ENCODE data around the gene TES. TPM values are rescaled to one million over a fixed set of nuclear protein-coding genes. Genes with fewer than 3 reads are reported as not detected.

The TES gene
- total RNA-seq, 1 experiment from 2014 or later, result 120 TPM

- Histone ChIP-seq H2AFZ (ENCODE audit: low read length) (no peak overlapping the region), H3K9me3 (ENCODE audit: low read length) (no peaks in the 10 kb centered on the region), H3K4me3 (ENCODE audit: low read length) (no peak overlapping the region), H4K20me1 (ENCODE audit: low read length) (no peaks in the 10 kb centered on the region), H3F3A (ENCODE audit: low read length, unreplicated experiment) (no peaks in the 10 kb centered on the region), H3K9me2 (replicated peaks; ENCODE audit: low read length) (no peaks in the 10 kb centered on the region), H3K4me2 (ENCODE audit: low read length) (no peak overlapping the region), H3K79me2 (ENCODE audit: low read length) (no peaks in the 10 kb centered on the region), H3K27ac (ENCODE audit: low read length) (no peak overlapping the region), H3K27me3 (ENCODE audit: low read length) (no peaks in the 10 kb centered on the region), H3K4me1 (ENCODE audit: insufficient read depth, low read length) (no peaks in the 10 kb centered on the region), H3K36me3 (ENCODE audit: low read depth, low read length) (no peaks in the 10 kb centered on the region; the same call in 1 of the 2 replicates), H3K9ac (ENCODE audit: low read length) (no peak overlapping the region)
- no TSS peak for BruUV-seq (replicated peaks)
- DNase-seq (no peak), ATAC-seq (no peak)
- CTCF ChIA-PET, result no interaction called here
- no peak for TF ChIP-seq EZH2phosphoT487 (IDR thresholded peaks at IDR 0.05; ENCODE audit: borderline replicate concordance, low read length)
- TF ChIP-seq CTCF (conservative IDR thresholded peaks at IDR 0.05; ENCODE audit: low read depth, low read length), result no peak
- no peak for TF ChIP-seq EZH2 (IDR thresholded peaks at IDR 0.05; ENCODE audit: low read length, unreplicated experiment)
- intact Hi-C loops (cut with micrococcal nuclease), result no loop called here
- POLR2A ChIA-PET (ENCODE audit: unreplicated experiment), result no interaction called here
Measured at GRCh38 chr7:116187400-116187799, 22.9 kb upstream of the TES start.

- BruUV-seq (replicated peaks), result no TSS peak
- no peaks in the 10 kb centered on the region for H3K9me3 ChIP-seq (ENCODE audit: low read length)
- no peaks in the 10 kb centered on the region for H3K9me2 ChIP-seq (replicated peaks; ENCODE audit: low read length)
- DNase-seq (no peak), ATAC-seq (no peak)
- no peak overlapping the region for H3K4me2 ChIP-seq (ENCODE audit: low read length)
- POLR2A ChIA-PET (ENCODE audit: unreplicated experiment), result no interaction called here
- intact Hi-C loops (cut with micrococcal nuclease), result no loop called here
- H4K20me1 ChIP-seq (ENCODE audit: low read length), result no peaks in the 10 kb centered on the region
- H3K27me3 ChIP-seq (ENCODE audit: low read length), result no peaks in the 10 kb centered on the region
- H3K4me3 ChIP-seq (ENCODE audit: low read length), result no peak overlapping the region
- H3K9ac ChIP-seq (ENCODE audit: low read length), result no peak overlapping the region
- no peak for TF ChIP-seq EZH2phosphoT487 (IDR thresholded peaks at IDR 0.05; ENCODE audit: borderline replicate concordance, low read length)
- no peak for TF ChIP-seq CTCF (conservative IDR thresholded peaks at IDR 0.05; ENCODE audit: low read depth, low read length)
- no peak for TF ChIP-seq EZH2 (IDR thresholded peaks at IDR 0.05; ENCODE audit: low read length, unreplicated experiment)
- CTCF ChIA-PET, result no interaction called here
- H2AFZ ChIP-seq (ENCODE audit: low read length), result no peak overlapping the region
- H3K27ac ChIP-seq (ENCODE audit: low read length), result no peak overlapping the region
- no peaks in the 10 kb centered on the region for H3K36me3 ChIP-seq (ENCODE audit: low read depth, low read length)
- no peaks in the 10 kb centered on the region for H3K4me1 ChIP-seq (ENCODE audit: insufficient read depth, low read length)
- H3F3A ChIP-seq (ENCODE audit: low read length, unreplicated experiment), result no peaks in the 10 kb centered on the region
- no peaks in the 10 kb centered on the region for H3K79me2 ChIP-seq (ENCODE audit: low read length)
Measured at GRCh38 chr7:116193329-116194087, 16.8 kb upstream of the TES start.

- ChIA-PET POLR2A (ENCODE audit: unreplicated experiment) (no interaction called here), CTCF (no interaction called here)
- no peaks in the 10 kb centered on the region for H3K36me3 ChIP-seq (ENCODE audit: low read depth, low read length)
- H2AFZ ChIP-seq (ENCODE audit: low read length), result no peak overlapping the region
- H3K4me2 ChIP-seq (ENCODE audit: low read length), result no peak overlapping the region
- H3K27ac ChIP-seq (ENCODE audit: low read length), result no peak overlapping the region
- TF ChIP-seq EZH2phosphoT487 (IDR thresholded peaks at IDR 0.05; ENCODE audit: borderline replicate concordance, low read length) (no peak), CTCF (conservative IDR thresholded peaks at IDR 0.05; ENCODE audit: low read depth, low read length) (no peak), EZH2 (IDR thresholded peaks at IDR 0.05; ENCODE audit: low read length, unreplicated experiment) (no peak)
- H3K4me3 ChIP-seq (ENCODE audit: low read length), result no peak overlapping the region
- intact Hi-C loops (cut with micrococcal nuclease), result no loop called here
- DNase-seq (no peak), ATAC-seq (no peak)
- H3K9me3 ChIP-seq (ENCODE audit: low read length), result no peaks in the 10 kb centered on the region
- H3K79me2 ChIP-seq (ENCODE audit: low read length), result no peaks in the 10 kb centered on the region
- H3K27me3 ChIP-seq (ENCODE audit: low read length), result no peaks in the 10 kb centered on the region
- no peaks in the 10 kb centered on the region for H3F3A ChIP-seq (ENCODE audit: low read length, unreplicated experiment)
- no peaks in the 10 kb centered on the region for H4K20me1 ChIP-seq (ENCODE audit: low read length)
- no peak overlapping the region for H3K9ac ChIP-seq (ENCODE audit: low read length)
- H3K4me1 ChIP-seq (ENCODE audit: insufficient read depth, low read length), result no peaks in the 10 kb centered on the region
- BruUV-seq (replicated peaks), result no TSS peak
- no peaks in the 10 kb centered on the region for H3K9me2 ChIP-seq (replicated peaks; ENCODE audit: low read length)
Measured at GRCh38 chr7:116194115-116194514, 16.2 kb upstream of the TES start.
